SW 1271 (cell line): ENCODE results near the gene COX8C.
A peak's percentile ranks its signal among the peaks of the same experiment; 100 is the strongest.

Experiments
- DNase-seq, 2 experiments: peaks; one replicate each; lab custom pipeline; 2025; lab: John Stamatoyannopoulos, UW

The COX8C gene

GRCh38 chr14:93346926-93347721 lies at the start of gene COX8C:
Gene COX8C (plus strand): TSS chr14:93347182. CDS start chr14:93347269, 87 bp downstream.
- DNase-seq = no peak

- no peak for DNase-seq
Observed at GRCh38 chr14:93299416-93299815, 47.6 kb upstream of the COX8C start.

GRCh38 chr14:93299866-93300265 lies 47.1 kb upstream of the COX8C start:
- no peak for DNase-seq

- DNase-seq = no peak
Observed at GRCh38 chr14:93301821-93302447, 45.0 kb upstream of the COX8C start.

GRCh38 chr14:93302688-93303581 lies 44.0 kb upstream of the COX8C start:
- DNase-seq = no peak

GRCh38 chr14:93303659-93304058 lies 43.3 kb upstream of the COX8C start:
- DNase-seq = no peak

- no peak for DNase-seq
Observed at GRCh38 chr14:93304771-93305170, 42.2 kb upstream of the COX8C start.

- no peak for DNase-seq
Observed at GRCh38 chr14:93305725-93306418, 41.1 kb upstream of the COX8C start.

- DNase-seq = no peak
Observed at GRCh38 chr14:93306812-93307211, 40.2 kb upstream of the COX8C start.

- DNase-seq = no peak
Observed at GRCh38 chr14:93308686-93309345, 38.2 kb upstream of the COX8C start.

- no peak for DNase-seq
Observed at GRCh38 chr14:93309427-93309966, 37.5 kb upstream of the COX8C start.

- no peak for DNase-seq
Observed at GRCh38 chr14:93311082-93311481, 35.9 kb upstream of the COX8C start.

GRCh38 chr14:93315575-93315974 lies 31.4 kb upstream of the COX8C start:
- DNase-seq = no peak

GRCh38 chr14:93316716-93317115 lies 30.3 kb upstream of the COX8C start:
- no peak for DNase-seq

GRCh38 chr14:93317210-93317874 lies 29.6 kb upstream of the COX8C start:
- DNase-seq = no peak

- peak in 1 of 2 experiments; percentile 48 for DNase-seq
Observed at GRCh38 chr14:93317875-93318807, 28.8 kb upstream of the COX8C start.

- DNase-seq = no peak
Observed at GRCh38 chr14:93318927-93319326, 28.1 kb upstream of the COX8C start.

- DNase-seq = no peak
Observed at GRCh38 chr14:93319494-93319893, 27.5 kb upstream of the COX8C start.

GRCh38 chr14:93319958-93320357 lies 27.0 kb upstream of the COX8C start:
- no peak for DNase-seq
